Skeletal muscle satellite cell (primary cell): ENCODE results near the gene TAP2.
A peak's percentile ranks its signal among the peaks of the same experiment; 100 is the strongest.

Experiments used
- H3K27me3 ChIP-seq: 2 replicates; pipeline ENCODE4 v1.7.0; 2013; ENCODE audit warnings: low read length; ENCODE audit not compliant: control insufficient read depth, insufficient read depth
- H3K36me3 ChIP-seq: 2 replicates; pipeline ENCODE4 v1.7.0; 2013; ENCODE audit warnings: mild to moderate bottlenecking, control low read depth, low read length; ENCODE audit not compliant: insufficient read depth
- H3K4me1 ChIP-seq: 2 replicates; pipeline ENCODE4 v1.7.0; 2013; ENCODE audit warnings: low read length; ENCODE audit not compliant: control insufficient read depth, insufficient read depth
- H3K4me2 ChIP-seq: 2 replicates; pipeline ENCODE4 v1.7.0; 2013; ENCODE audit warnings: mild to moderate bottlenecking, low read length
- H3K4me3 ChIP-seq: 2 replicates; pipeline ENCODE4 v1.7.0; 2013; ENCODE audit warnings: low read length
- H3K9ac ChIP-seq: 2 replicates; pipeline ENCODE4 v1.7.0; 2013; ENCODE audit warnings: mild to moderate bottlenecking, low read depth, low read length, moderate library complexity
- H3K9me3 ChIP-seq: replicated peaks from 2 replicates; pipeline ENCODE4 v1.7.0; 2013; ENCODE audit warnings: mild to moderate bottlenecking, control low read depth, low read length

TAP2 gene

GRCh38 chr6:32803416-32803815 is 35.1 kb downstream of the TAP2 start:
- Histone ChIP-seq H3K4me1 (peaks cover 6% of the 10 kb centered on the region), H3K9ac (no peak overlapping the region), H3K4me3 (no peak overlapping the region), H3K4me2 (no peak overlapping the region), H3K27me3 (peaks cover 68% of the 10 kb centered on the region), H3K36me3 (no peaks in the 10 kb centered on the region), H3K9me3 (no peaks in the 10 kb centered on the region)

- H3K4me2 ChIP-seq, result no peak overlapping the region
- H3K4me1 ChIP-seq, result peaks cover 7% of the 10 kb centered on the region
- H3K9ac ChIP-seq, result no peak overlapping the region
- H3K4me3 ChIP-seq, result no peak overlapping the region
- H3K9me3 ChIP-seq, result no peaks in the 10 kb centered on the region
- no peaks in the 10 kb centered on the region for H3K36me3 ChIP-seq
- H3K27me3 ChIP-seq, result peaks cover 87% of the 10 kb centered on the region
Measured at GRCh38 chr6:32799740-32800139, 38.8 kb downstream of the TAP2 start.

- H3K4me3 ChIP-seq, result no peak overlapping the region
- H3K9ac ChIP-seq, result no peak overlapping the region
- H3K4me2 ChIP-seq, result no peak overlapping the region
- H3K4me1 ChIP-seq, result peaks cover 7% of the 10 kb centered on the region
- no peaks in the 10 kb centered on the region for H3K36me3 ChIP-seq
- no peaks in the 10 kb centered on the region for H3K9me3 ChIP-seq
- H3K27me3 ChIP-seq, result peaks cover 87% of the 10 kb centered on the region
Measured at GRCh38 chr6:32799168-32799567, 39.4 kb downstream of the TAP2 start.

DNA sequence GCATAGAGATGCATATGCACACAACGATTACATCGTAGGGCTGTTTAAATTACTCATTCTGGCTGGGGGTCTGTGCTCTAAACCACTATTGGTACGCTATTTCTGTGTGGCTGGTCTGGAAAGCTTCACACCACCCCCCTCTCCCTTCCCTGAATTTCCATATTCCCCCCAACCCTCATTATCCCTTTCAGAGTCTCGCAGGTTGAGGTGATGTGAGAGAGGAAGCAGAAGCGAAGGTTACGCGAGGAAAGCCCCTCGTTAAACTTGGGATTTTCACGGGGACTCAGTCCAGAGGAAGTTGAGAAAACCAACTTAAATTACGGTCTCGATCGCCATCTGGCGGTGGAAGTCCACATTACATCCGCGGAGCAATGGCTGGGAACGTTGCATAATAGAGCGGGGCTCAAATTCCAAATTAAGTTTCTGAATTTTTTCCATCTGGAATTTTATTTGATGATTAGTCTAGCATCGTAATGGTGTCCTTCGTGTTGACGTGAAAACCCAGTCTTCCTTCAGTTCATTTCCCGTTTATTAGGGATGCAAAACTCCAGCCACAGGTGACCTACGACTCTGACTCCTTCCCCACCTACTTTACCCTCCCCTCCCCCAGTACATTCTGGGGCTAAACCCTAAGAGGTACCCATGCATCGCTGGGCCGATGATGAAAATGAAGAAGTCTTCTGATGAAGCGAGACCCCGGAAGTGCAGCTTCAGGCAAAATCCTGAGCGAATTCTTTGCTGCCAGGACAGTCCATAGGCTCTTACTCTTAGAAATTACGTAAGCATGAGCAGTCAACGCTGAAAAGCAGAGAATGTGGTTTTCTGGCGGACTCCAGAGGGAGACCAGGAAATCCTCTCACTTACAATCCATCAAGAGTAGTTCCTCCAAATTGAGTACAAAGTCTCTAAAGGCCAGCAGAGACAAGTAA is 41.4 kb downstream of the TAP2 start:
- peaks cover 86% of the 10 kb centered on the region for H3K27me3 ChIP-seq
- H3K36me3 ChIP-seq, result no peaks in the 10 kb centered on the region
- peak overlapping the region; percentile 14 for H3K9ac ChIP-seq
- peak overlapping the region; percentile 76 for H3K4me2 ChIP-seq
- no peaks in the 10 kb centered on the region for H3K9me3 ChIP-seq
- H3K4me1 ChIP-seq, result peaks cover 7% of the 10 kb centered on the region
- H3K4me3 ChIP-seq, result peak overlapping the region; percentile 50

DNA sequence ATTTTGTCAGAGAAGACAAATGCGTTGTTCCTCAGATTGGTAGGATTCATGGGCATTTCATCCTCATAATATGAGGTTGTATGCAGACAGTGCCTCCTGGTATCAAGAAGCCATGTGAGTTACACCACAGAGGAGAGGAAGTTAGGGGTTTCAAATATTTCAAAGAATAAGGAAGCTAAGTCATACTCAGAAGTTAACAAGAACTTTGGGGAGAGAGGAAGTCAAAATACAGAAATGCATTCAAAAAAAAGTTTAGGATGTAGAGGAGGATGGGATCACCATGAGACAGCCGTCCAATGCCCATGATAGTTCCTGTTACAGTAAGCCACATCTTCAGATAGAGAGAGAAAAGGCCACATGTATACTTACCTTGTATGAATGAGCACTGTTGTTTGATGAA is 44.0 kb downstream of the TAP2 start:
- H3K9me3 ChIP-seq, result no peaks in the 10 kb centered on the region
- no peak overlapping the region for H3K4me2 ChIP-seq
- no peaks in the 10 kb centered on the region for H3K36me3 ChIP-seq
- H3K4me1 ChIP-seq, result peaks cover 7% of the 10 kb centered on the region
- H3K27me3 ChIP-seq, result peaks cover 79% of the 10 kb centered on the region
- no peak overlapping the region for H3K4me3 ChIP-seq
- no peak overlapping the region for H3K9ac ChIP-seq

DNA sequence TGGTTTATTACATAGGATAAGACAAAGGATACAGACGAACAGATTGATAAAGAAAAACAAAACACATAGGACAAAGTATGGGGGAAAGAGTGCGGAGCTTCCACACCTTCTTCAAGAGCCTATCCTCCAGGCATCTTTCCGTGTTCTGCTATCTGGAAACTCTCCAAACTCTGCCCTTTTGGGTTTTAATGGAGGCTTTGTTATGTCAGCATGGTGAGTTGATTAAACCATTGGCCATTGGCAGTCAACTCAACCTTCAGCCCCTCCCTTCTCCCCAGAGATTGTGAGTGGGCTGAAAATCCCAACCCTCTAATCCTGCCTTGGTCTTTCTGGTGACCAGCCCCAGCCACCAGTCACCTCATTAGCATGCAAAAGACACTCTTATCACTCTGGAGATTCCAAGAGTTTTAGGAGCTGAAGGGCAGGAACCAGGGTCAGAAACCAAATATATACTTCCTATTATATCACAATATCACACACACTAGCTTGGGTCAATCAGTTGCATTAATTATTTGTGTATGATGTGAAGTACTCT is 45.6 kb downstream of the TAP2 start:
- peaks cover 7% of the 10 kb centered on the region for H3K4me1 ChIP-seq
- peaks cover 65% of the 10 kb centered on the region for H3K27me3 ChIP-seq
- no peak overlapping the region for H3K4me2 ChIP-seq
- no peaks in the 10 kb centered on the region for H3K9me3 ChIP-seq
- H3K9ac ChIP-seq, result no peak overlapping the region
- no peak overlapping the region for H3K4me3 ChIP-seq
- H3K36me3 ChIP-seq, result no peaks in the 10 kb centered on the region

DNA sequence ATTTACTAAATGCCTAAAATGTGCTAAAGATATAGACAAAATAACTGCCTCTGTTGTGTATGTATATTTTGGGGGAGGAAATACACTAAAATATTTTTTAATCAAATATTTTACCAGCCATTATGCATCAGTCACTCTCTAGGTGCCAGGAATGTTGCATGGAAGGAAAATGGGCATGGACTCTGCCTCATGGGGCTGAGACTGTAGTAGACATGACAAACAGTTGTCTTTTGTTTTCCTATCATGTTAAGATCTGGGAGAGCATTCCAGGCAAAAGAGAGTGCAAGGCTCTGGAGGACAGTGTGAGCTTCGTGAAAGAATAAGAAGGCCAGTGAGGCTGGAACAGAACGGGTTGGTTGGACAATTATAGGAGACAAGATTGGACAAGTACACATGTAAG is 48.2 kb downstream of the TAP2 start:
- Histone ChIP-seq H3K27me3 (peaks cover 48% of the 10 kb centered on the region), H3K4me2 (no peak overlapping the region), H3K36me3 (no peaks in the 10 kb centered on the region), H3K4me3 (no peak overlapping the region), H3K9me3 (no peaks in the 10 kb centered on the region), H3K4me1 (no peaks in the 10 kb centered on the region), H3K9ac (no peak overlapping the region)
